GM18868 (cell line): Measurements from ENCODE around the gene RERE.

Experiments
- ATAC-seq: cut with Tn5 transposase; IDR thresholded peaks from one replicate; pipeline ENCODE4 v1.9.1; 2021; ENCODE audit warnings: mild to moderate bottlenecking, moderate library complexity; ENCODE audit not compliant: unreplicated experiment

The RERE gene

GRCh38 chr1:8493916-8494540 is 323.4 kb downstream of the RERE start:
- no peak for ATAC-seq

GRCh38 chr1:8487249-8487648 is 330.2 kb downstream of the RERE start:
- ATAC-seq = no peak

GRCh38 chr1:8486047-8486446 is 331.4 kb downstream of the RERE start:
- ATAC-seq = no peak

- no peak for ATAC-seq
These were observed 333.9 kb downstream of the RERE start for GRCh38 chr1:8483586-8483985.

- ATAC-seq = no peak
These were observed 334.5 kb downstream of the RERE start for GRCh38 chr1:8482979-8483381.

- ATAC-seq = no peak
These were observed 335.6 kb downstream of the RERE start for GRCh38 chr1:8481650-8482380.

GRCh38 chr1:8478566-8478965 is 338.9 kb downstream of the RERE start:
- ATAC-seq = no peak

GRCh38 chr1:8477983-8478362 is 339.5 kb downstream of the RERE start:
- no peak for ATAC-seq

GRCh38 chr1:8477166-8477982 is 340.1 kb downstream of the RERE start:
- ATAC-seq = no peak

GRCh38 chr1:8476006-8476405 is 341.4 kb downstream of the RERE start:
- no peak for ATAC-seq

- ATAC-seq = no peak
These were observed 343.1 kb downstream of the RERE start for GRCh38 chr1:8474369-8474768.

GRCh38 chr1:8473891-8474300 is 343.5 kb downstream of the RERE start:
- ATAC-seq = no peak

GRCh38 chr1:8473121-8473875 is 344.1 kb downstream of the RERE start:
- no peak for ATAC-seq

- ATAC-seq = peak; percentile 50
These were observed 344.8 kb downstream of the RERE start for GRCh38 chr1:8472668-8473067.

GRCh38 chr1:8471451-8471850 is 346.0 kb downstream of the RERE start:
- ATAC-seq = no peak

GRCh38 chr1:8468751-8469150 is 348.7 kb downstream of the RERE start:
- ATAC-seq = no peak

GRCh38 chr1:8467308-8467707 is 350.1 kb downstream of the RERE start:
- no peak for ATAC-seq

GRCh38 chr1:8465692-8466091 is 351.7 kb downstream of the RERE start:
- ATAC-seq = no peak

- ATAC-seq = no peak
These were observed 352.4 kb downstream of the RERE start for GRCh38 chr1:8465013-8465412.

- ATAC-seq = no peak
These were observed 353.1 kb downstream of the RERE start for GRCh38 chr1:8464377-8464776.
